Mesothelial cell of epicardium (in vitro differentiated cells): ENCODE measurements around the gene KIAA0825. TPM values are rescaled to one million over a fixed set of nuclear protein-coding genes. Genes with fewer than 3 reads are reported as not detected.

Experiments
- DNase-seq, 2 experiments: peaks; one replicate each; pipeline ENCODE4 v3.0.0; 2021; ENCODE audit warnings: low spot score in 2 of 2; ENCODE audit not compliant: unreplicated experiment in 2 of 2
- H3K27ac Mint-ChIP-seq: 2 replicates; pipeline ENCODE4 v1.8.0; 2021; ENCODE audit warnings: mixed read lengths
- H3K27me3 Mint-ChIP-seq: 2 replicates; pipeline ENCODE4 v1.8.0; 2021; ENCODE audit warnings: low read depth, mixed read lengths
- H3K36me3 Mint-ChIP-seq: 2 replicates; pipeline ENCODE4 v1.8.0; 2021; ENCODE audit warnings: mixed read lengths
- H3K4me1 Mint-ChIP-seq: 2 replicates; pipeline ENCODE4 v1.8.0; 2021; ENCODE audit warnings: mixed read lengths
- H3K4me3 Mint-ChIP-seq: 2 replicates; pipeline ENCODE4 v1.8.0; 2021; ENCODE audit warnings: mild to moderate bottlenecking, moderate library complexity, mixed read lengths
- H3K9me3 Mint-ChIP-seq: 2 replicates; pipeline ENCODE4 v1.8.0; 2021; ENCODE audit warnings: mixed read lengths
- CTCF ChIP-seq: fragments of 200-600 bp; sonication (generic); IDR thresholded peaks from one replicate; pipeline ENCODE4 v1.5.0; 2021; ENCODE audit warnings: antibody characterized with exemption; ENCODE audit not compliant: unreplicated experiment
- total RNA-seq: library from RNA; stranded (reverse); gene quantifications from 3 replicates; pipeline ENCODE4 v1.2.1, GENCODE V29; 2021

The KIAA0825 gene
- total RNA-seq, 1 donor from 2014 or later: 5.4 TPM

GRCh38 chr5:94571415-94571814 lies 47.0 kb downstream of the KIAA0825 start:
- no peak for DNase-seq
- H3K4me1 Mint-ChIP-seq: no peaks in the 10 kb centered on the region
- H3K36me3 Mint-ChIP-seq: no peaks in the 10 kb centered on the region
- H3K4me3 Mint-ChIP-seq: no peak overlapping the region
- TF ChIP-seq CTCF: no peak
- no peaks in the 10 kb centered on the region for H3K9me3 Mint-ChIP-seq
- no peak overlapping the region for H3K27ac Mint-ChIP-seq
- H3K27me3 Mint-ChIP-seq: no peaks in the 10 kb centered on the region

GRCh38 chr5:94564812-94565211 lies 53.6 kb downstream of the KIAA0825 start:
- TF ChIP-seq CTCF: no peak

GRCh38 chr5:94562327-94562971 lies 56.0 kb downstream of the KIAA0825 start:
- TF ChIP-seq CTCF: no peak
- no peaks in the 10 kb centered on the region for H3K9me3 Mint-ChIP-seq
- peaks cover 7% of the 10 kb centered on the region for H3K4me1 Mint-ChIP-seq
- no peak overlapping the region for H3K4me3 Mint-ChIP-seq
- H3K27ac Mint-ChIP-seq: no peak overlapping the region
- DNase-seq: no peak
- H3K36me3 Mint-ChIP-seq: no peaks in the 10 kb centered on the region
- H3K27me3 Mint-ChIP-seq: no peaks in the 10 kb centered on the region

More at GRCh38 chr5:94564812-94565211, 53.6 kb downstream of the KIAA0825 start:
- Mint-ChIP-seq H3K27ac (no peak overlapping the region), H3K9me3 (no peaks in the 10 kb centered on the region), H3K4me3 (no peak overlapping the region), H3K36me3 (no peaks in the 10 kb centered on the region), H3K27me3 (no peaks in the 10 kb centered on the region), H3K4me1 (no peaks in the 10 kb centered on the region)
- no peak for DNase-seq

- Mint-ChIP-seq H3K4me3 (no peak overlapping the region), H3K36me3 (no peaks in the 10 kb centered on the region), H3K27ac (no peak overlapping the region), H3K27me3 (no peaks in the 10 kb centered on the region), H3K9me3 (no peaks in the 10 kb centered on the region), H3K4me1 (peaks cover 7% of the 10 kb centered on the region)
- TF ChIP-seq CTCF: no peak
- DNase-seq: no peak
Observed at GRCh38 chr5:94558028-94558427, 60.4 kb downstream of the KIAA0825 start.

GRCh38 chr5:94551858-94552257 lies 66.5 kb downstream of the KIAA0825 start:
- peaks cover 29% of the 10 kb centered on the region for H3K9me3 Mint-ChIP-seq
- TF ChIP-seq CTCF: no peak
- H3K36me3 Mint-ChIP-seq: peaks cover 6% of the 10 kb centered on the region
- H3K4me3 Mint-ChIP-seq: no peak overlapping the region
- no peaks in the 10 kb centered on the region for H3K4me1 Mint-ChIP-seq
- H3K27me3 Mint-ChIP-seq: no peaks in the 10 kb centered on the region
- H3K27ac Mint-ChIP-seq: no peak overlapping the region
- DNase-seq: no peak
